Endothelial cell of umbilical vein (primary cell): ENCODE data around the gene CACNA1E.

Experiments used
- EZH2 ChIP-seq: IDR thresholded peaks from 2 replicates; pipeline ENCODE4 v1.6.1; 2012; ENCODE audit warnings: borderline replicate concordance, low read depth, mild to moderate bottlenecking, moderate library complexity, low read length, inconsistent platforms; ENCODE audit not compliant: severe bottlenecking
- FOS ChIP-seq: IDR thresholded peaks from 2 replicates; pipeline ENCODE4 v1.6.1; 2011; ENCODE audit warnings: mild to moderate bottlenecking, low read length, moderate library complexity, borderline replicate concordance; ENCODE audit not compliant: insufficient read depth
- GATA2 ChIP-seq: IDR thresholded peaks from 2 replicates; pipeline ENCODE4 v1.7.0; 2011; ENCODE audit warnings: low read depth, mild to moderate bottlenecking, moderate library complexity, mixed read lengths, low read length; ENCODE audit not compliant: insufficient read length, insufficient read depth
- JUN ChIP-seq: IDR thresholded peaks from 2 replicates; pipeline ENCODE4 v1.6.1; 2011; ENCODE audit warnings: borderline replicate concordance, low read depth; ENCODE audit not compliant: insufficient read length, insufficient read depth
- MYC ChIP-seq: IDR thresholded peaks from one replicate; pipeline ENCODE4 v1.6.1; 2011; ENCODE audit warnings: mild to moderate bottlenecking, low read depth, low read length
- POLR2A ChIP-seq: IDR thresholded peaks from 2 replicates; pipeline ENCODE4 v1.6.1; 2012; ENCODE audit warnings: low read depth, mild to moderate bottlenecking, control low read depth, low read length
- POLR2AphosphoS5 ChIP-seq: IDR thresholded peaks from 2 replicates; pipeline ENCODE4 v1.6.1; 2012; ENCODE audit warnings: low read depth, mild to moderate bottlenecking, control low read depth, low read length, moderate library complexity; ENCODE audit not compliant: insufficient read depth
- TF ChIP-seq, protein P1 (sequence below), 2 donors: IDR thresholded peaks; 1 replicate in 1 of 2; 2 replicates in 1 of 2; pipeline ENCODE4 v1.5.1; 2011; ENCODE audit warnings: low read length in 2 of 2, mild to moderate bottlenecking in 2 of 2, moderate library complexity in 2 of 2, control low read depth in 1 of 2, inconsistent platforms in 1 of 2, low read depth in 1 of 2; ENCODE audit not compliant: insufficient read depth in 1 of 2; ENCODE audit errors: extremely low read depth in 1 of 2
- TF ChIP-seq, protein P2 (sequence below): IDR thresholded peaks from 2 replicates; pipeline ENCODE4 v1.6.1; 2011; ENCODE audit not compliant: insufficient read depth, insufficient read length

- TF ChIP-seq POLR2A: no peak
- TF ChIP-seq, protein P1, sequence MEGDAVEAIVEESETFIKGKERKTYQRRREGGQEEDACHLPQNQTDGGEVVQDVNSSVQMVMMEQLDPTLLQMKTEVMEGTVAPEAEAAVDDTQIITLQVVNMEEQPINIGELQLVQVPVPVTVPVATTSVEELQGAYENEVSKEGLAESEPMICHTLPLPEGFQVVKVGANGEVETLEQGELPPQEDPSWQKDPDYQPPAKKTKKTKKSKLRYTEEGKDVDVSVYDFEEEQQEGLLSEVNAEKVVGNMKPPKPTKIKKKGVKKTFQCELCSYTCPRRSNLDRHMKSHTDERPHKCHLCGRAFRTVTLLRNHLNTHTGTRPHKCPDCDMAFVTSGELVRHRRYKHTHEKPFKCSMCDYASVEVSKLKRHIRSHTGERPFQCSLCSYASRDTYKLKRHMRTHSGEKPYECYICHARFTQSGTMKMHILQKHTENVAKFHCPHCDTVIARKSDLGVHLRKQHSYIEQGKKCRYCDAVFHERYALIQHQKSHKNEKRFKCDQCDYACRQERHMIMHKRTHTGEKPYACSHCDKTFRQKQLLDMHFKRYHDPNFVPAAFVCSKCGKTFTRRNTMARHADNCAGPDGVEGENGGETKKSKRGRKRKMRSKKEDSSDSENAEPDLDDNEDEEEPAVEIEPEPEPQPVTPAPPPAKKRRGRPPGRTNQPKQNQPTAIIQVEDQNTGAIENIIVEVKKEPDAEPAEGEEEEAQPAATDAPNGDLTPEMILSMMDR (IDR thresholded peaks at IDR 0.05; ENCODE audit: extremely low read depth in 1 of 2, insufficient read depth in 1 of 2, low read depth in 1 of 2, low read length in 2 of 2): no peak
- TF ChIP-seq, protein P2, sequence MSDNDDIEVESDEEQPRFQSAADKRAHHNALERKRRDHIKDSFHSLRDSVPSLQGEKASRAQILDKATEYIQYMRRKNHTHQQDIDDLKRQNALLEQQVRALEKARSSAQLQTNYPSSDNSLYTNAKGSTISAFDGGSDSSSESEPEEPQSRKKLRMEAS: no peak
- TF ChIP-seq POLR2AphosphoS5: no peak
- TF ChIP-seq EZH2: no peak
- no peak for TF ChIP-seq MYC
- TF ChIP-seq GATA2: no peak
- TF ChIP-seq JUN: no peak
- no peak for TF ChIP-seq FOS
These were observed 45.3 kb upstream of the CACNA1E start for GRCh38 chr1:181438013-181438412.
